Lower leg skin (tissue), 3 donors: Measurements from ENCODE around the gene DNAH9.

Experiments
- CTCF ChIP-seq, 3 donors: fragments of 450-650 bp; IDR thresholded peaks; one replicate each; pipeline ENCODE4 v1.5.1; 2016; ENCODE audit warnings: antibody characterized with exemption in 3 of 3, mild to moderate bottlenecking in 3 of 3, moderate library complexity in 2 of 3
- POLR2A ChIP-seq, 2 donors: fragments of 450-650 bp; IDR thresholded peaks; one replicate each; pipeline ENCODE4 v1.6.1; 2016 to 2017; ENCODE audit warnings: antibody characterized with exemption in 2 of 2, mild to moderate bottlenecking in 1 of 2, moderate library complexity in 1 of 2

DNA sequence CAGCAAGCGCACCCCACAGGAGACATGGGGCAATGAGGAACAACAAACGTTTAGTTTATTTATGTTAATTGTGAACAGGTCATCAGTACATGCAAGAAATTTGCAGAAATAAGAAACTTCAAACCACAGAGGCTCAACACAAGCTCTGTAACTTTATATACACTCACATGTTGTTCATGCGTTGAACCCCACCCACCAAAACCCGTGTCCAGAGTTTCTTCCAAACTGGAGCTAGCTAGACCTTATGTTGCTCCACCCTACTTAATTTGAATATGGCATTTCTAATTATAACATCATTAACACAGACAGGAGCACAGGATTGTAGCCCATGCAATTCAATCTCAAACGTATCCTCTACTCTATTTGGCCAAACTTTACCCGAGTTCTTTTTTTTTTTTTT lies 206.9 kb downstream of the DNAH9 start:
- TF ChIP-seq POLR2A (IDR thresholded peaks at IDR 0.05) (no peak), CTCF (IDR thresholded peaks at IDR 0.05) (no peak)
